Psoas muscle (tissue), 8 donors: ENCODE measurements around the gene SMURF1. TPM values are rescaled to one million over a fixed set of nuclear protein-coding genes. Genes with fewer than 3 reads are reported as not detected.

ENCODE experiments used
- ATAC-seq, 4 donors: fragments of 200-7000 bp; cut with Tn5 transposase; one replicate each; pipeline ENCODE4 v1.9.1; 2020; ENCODE audit warnings: moderate library complexity in 3 of 4, mild to moderate bottlenecking in 2 of 4
- DNase-seq, 2 donors: peaks; one replicate each; pipeline ENCODE4 v3.0.0-alpha.2; 2020
- H3K27ac ChIP-seq: fragments of 200-600 bp; one replicate; pipeline ENCODE4 v1.8.0; 2022
- H3K27me3 ChIP-seq, 3 donors: fragments of 200-600 bp in 1 of 3; one replicate each; pipeline versions ENCODE4 v1.6.1 to v1.8.0; 2013 to 2022; ENCODE audit warnings: low read length in 2 of 3, mild to moderate bottlenecking in 2 of 3, moderate library complexity in 1 of 3; ENCODE audit not compliant: insufficient read depth in 3 of 3
- H3K36me3 ChIP-seq, 2 donors: fragments of 200-600 bp in 1 of 2; one replicate each; pipeline versions ENCODE4 v1.6.1 to v1.8.0; 2013 to 2022; ENCODE audit warnings: low read depth in 1 of 2, mild to moderate bottlenecking in 1 of 2, moderate library complexity in 1 of 2; ENCODE audit not compliant: insufficient read depth in 1 of 2
- H3K4me1 ChIP-seq: fragments of 200-600 bp; one replicate; pipeline ENCODE4 v1.8.0; 2022
- H3K4me3 ChIP-seq: fragments of 200-600 bp; one replicate; pipeline ENCODE4 v1.8.0; 2022; ENCODE audit warnings: mild to moderate bottlenecking
- H3K9me3 ChIP-seq: fragments of 200-600 bp; one replicate; pipeline ENCODE4 v1.8.0; 2022
- WGBS, 3 donors: extraction: QIAGEN DNeasy Blood & Tissue Kit; methylation state at CpG; one replicate each; pipeline versions ENCODE4 v1.1.6 to v1.1.7; 2013; 5-methylcytosine and 5-hydroxymethylcytosine counted together
- intact Hi-C, 2 donors: fragments of 100-400 bp; cut with DNase I; formaldehyde crosslinking; loops; one replicate each; pipeline versions ENCODE4 v1.11.0 to v1.14.2; 2022
- polyA plus RNA-seq, 3 donors: library from polyadenylated mRNA; stranded (reverse); fragments of 200-250 nt; gene quantifications; one replicate each; pipeline ENCODE4 v1.2.3, GENCODE V29; 2013
- total RNA-seq, 4 donors: library from RNA; stranded (reverse); fragmentation: NEBNext Ultra II Directional in 2 of 4; extraction: Animal tissue kit (Norgen Biotek cat#: 25700) in 2 of 4; gene quantifications; one replicate each; pipeline versions ENCODE4 v1.2.1 to v1.2.4, GENCODE V29; 2021 to 2023
- TF ChIP-seq, protein P1 (sequence below): fragments of 200-600 bp; IDR thresholded peaks from one replicate; pipeline ENCODE4 v1.8.0; 2022; ENCODE audit warnings: antibody characterized with exemption
- donor health status: healthy with polysubstance abuse.
- donor health status: DM: no; HTN: no; CAD: no; lungs with moderate emphysema.
- donor health status: Bipolar disorder and iron deficiency.
- donor health status: healthy.
- donor health status: DM: yes; HTN: yes; CAD: no.
- donor health status: DM: no; HTN: no; CAD: no.
- donor health status: DM: no; HTN: no; CAD: no.
- donor health status: DM: yes; HTN: yes; CAD: no.

The SMURF1 gene
- total and polyA plus RNA-seq, 7 donors = 5.8 to 16.9 (median 10.2) TPM

DNA sequence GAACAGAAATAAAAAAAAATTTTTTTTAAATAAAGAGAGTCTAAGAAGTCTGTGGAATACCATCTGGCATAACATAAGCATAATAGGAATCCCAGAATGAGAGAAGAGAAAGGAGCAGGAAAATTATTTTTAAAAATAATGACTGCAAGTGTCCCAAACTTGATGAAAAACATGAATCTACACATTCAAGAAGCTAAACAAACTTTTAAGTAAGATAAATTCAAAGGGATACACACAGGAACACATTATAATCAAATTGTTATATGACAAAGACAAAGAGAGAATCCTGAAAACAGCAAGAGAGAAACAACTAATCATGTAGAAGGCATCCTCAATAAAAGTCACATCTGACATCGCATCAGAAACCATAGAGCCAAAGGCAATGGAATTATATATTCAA is 30.9 kb downstream of the SMURF1 start:
- TF ChIP-seq, protein P1, sequence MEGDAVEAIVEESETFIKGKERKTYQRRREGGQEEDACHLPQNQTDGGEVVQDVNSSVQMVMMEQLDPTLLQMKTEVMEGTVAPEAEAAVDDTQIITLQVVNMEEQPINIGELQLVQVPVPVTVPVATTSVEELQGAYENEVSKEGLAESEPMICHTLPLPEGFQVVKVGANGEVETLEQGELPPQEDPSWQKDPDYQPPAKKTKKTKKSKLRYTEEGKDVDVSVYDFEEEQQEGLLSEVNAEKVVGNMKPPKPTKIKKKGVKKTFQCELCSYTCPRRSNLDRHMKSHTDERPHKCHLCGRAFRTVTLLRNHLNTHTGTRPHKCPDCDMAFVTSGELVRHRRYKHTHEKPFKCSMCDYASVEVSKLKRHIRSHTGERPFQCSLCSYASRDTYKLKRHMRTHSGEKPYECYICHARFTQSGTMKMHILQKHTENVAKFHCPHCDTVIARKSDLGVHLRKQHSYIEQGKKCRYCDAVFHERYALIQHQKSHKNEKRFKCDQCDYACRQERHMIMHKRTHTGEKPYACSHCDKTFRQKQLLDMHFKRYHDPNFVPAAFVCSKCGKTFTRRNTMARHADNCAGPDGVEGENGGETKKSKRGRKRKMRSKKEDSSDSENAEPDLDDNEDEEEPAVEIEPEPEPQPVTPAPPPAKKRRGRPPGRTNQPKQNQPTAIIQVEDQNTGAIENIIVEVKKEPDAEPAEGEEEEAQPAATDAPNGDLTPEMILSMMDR = no peak
- no peak for DNase-seq
- Histone ChIP-seq H3K4me3 (no peak overlapping the region), H3K9me3 (peaks cover 3% of the 10 kb centered on the region), H3K36me3 (no peaks in the 10 kb centered on the region), H3K4me1 (peaks cover 31% of the 10 kb centered on the region), H3K27ac (no peak overlapping the region), H3K27me3 (no peaks in the 10 kb centered on the region)
- intact Hi-C loops = no loop called here
- WGBS, 3 donors = 97 to 99% (median 97%) methylated on average over 1 of the region's 1 CpG
- no peak for ATAC-seq

DNA sequence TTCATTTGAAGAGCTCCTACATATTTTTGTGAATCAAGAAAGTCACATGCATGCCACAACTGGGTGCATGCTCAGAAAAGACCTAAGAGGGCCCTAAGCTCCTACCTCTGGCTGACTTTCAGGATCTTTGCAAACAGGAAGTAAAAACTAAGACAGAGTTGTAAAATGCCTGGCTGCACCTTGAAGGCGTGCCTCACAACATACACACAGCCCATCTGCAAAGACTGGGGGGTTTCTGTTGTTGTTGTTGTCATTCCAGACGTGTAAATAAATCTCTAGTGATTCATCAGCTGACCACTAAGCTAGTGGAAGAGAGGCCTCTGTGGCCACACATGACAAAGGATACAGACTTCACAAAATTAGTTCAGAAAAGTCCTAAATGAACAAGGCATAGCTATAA is 31.8 kb downstream of the SMURF1 start:
- 64 to 74% (median 67%) methylated on average over 2 of the region's 2 CpGs for WGBS, 3 donors
- Histone ChIP-seq H3K9me3 (peaks cover 3% of the 10 kb centered on the region), H3K4me1 (peaks cover 40% of the 10 kb centered on the region), H3K27me3 (no peaks in the 10 kb centered on the region), H3K4me3 (no peak overlapping the region), H3K27ac (no peak overlapping the region), H3K36me3 (no peaks in the 10 kb centered on the region)
- ATAC-seq = no peak
- TF ChIP-seq, protein P1 = no peak
- no peak for DNase-seq
- intact Hi-C loops = no loop called here

DNA sequence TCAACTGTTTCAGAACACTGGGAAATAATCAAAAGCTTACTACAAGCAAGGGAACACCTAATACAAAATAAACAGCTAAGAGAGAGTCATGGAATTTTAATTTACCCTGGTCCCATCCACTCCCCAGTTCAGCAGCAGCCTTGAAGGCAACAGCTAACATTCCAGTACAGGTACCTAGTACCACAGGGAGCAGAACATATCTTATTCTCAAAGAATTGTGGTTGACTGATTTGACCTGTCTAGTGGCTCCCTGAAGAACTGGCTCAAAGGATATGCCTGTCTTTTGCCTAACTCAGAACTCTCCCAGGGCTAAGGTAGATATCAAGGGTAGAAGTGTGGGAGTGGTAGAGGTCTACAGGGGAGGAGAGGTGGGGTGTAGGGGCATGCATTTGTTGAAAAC is 32.3 kb downstream of the SMURF1 start:
- H3K27ac ChIP-seq = no peak overlapping the region
- DNase-seq (no peak), ATAC-seq (no peak)
- H3K27me3 ChIP-seq = no peaks in the 10 kb centered on the region
- no peaks in the 10 kb centered on the region for H3K36me3 ChIP-seq
- no peak overlapping the region for H3K4me3 ChIP-seq
- intact Hi-C loops = no loop called here
- H3K9me3 ChIP-seq = no peaks in the 10 kb centered on the region
- TF ChIP-seq, protein P1 = no peak
- peaks cover 44% of the 10 kb centered on the region for H3K4me1 ChIP-seq

DNA sequence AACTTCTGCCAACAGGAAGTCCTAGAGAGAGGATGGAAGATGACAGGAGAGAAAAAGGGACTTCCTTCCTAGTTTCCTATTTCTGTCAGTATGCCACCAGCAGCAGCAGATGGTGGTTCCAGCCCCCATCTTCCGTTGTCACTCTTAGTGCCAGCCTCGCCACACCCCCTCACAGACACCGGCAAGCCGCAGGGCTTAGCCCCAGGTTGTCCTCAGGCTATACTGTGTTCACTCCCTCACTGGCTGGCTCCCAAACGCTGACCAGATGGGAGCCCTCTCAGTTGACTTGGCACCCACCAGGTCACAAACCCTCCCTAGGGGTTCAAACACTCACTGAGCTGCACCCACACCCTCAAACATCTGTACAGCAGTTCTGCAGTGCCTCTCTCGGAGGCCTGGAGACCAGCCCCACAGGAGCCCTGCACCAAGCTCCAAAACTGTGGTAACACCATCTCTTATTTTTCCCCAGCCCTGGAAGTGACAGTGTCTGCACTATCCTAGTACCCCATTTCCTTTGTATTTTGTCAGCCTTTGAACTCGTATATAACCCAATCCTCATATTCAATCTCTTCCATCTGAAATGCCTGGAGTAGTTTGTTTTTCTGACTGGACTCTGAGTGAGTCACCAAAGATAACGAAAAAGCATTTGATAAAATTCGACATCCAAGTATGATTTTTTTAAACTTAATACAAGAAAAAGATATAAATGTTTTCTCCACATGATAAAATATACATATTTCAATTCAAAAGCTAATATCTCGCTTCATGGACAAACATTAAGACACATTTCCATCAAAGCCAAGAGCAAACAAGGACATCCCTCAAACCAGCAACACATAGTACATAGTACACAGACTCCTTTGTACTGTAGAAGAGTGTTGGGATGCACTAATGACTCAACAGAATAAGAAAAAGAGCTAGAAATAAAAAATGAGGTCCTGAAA is 34.5 kb downstream of the SMURF1 start:
- H3K4me1 ChIP-seq = peaks cover 51% of the 10 kb centered on the region
- TF ChIP-seq, protein P1 = no peak
- no peaks in the 10 kb centered on the region for H3K36me3 ChIP-seq
- no peak overlapping the region for H3K4me3 ChIP-seq
- intact Hi-C loops = no loop called here
- no peak overlapping the region for H3K27ac ChIP-seq
- H3K9me3 ChIP-seq = no peaks in the 10 kb centered on the region
- WGBS, 3 donors = 37 to 50% (median 40%) methylated on average over 10 of the region's 10 CpGs
- DNase-seq = peak; percentile 22 to 60
- ATAC-seq = peak; percentile 32 to 69 (median 56)
- H3K27me3 ChIP-seq = no peaks in the 10 kb centered on the region
